Germinal center (tissue), 1 donor: ENCODE results near the gene DAGLA.
"Not testable (repeated sequence)": the region's sequence is repeated elsewhere in the genome, so short reads cannot be mapped to it uniquely, and the experiment has no call there.

Source experiments
- DNase-seq: peaks from one replicate; pipeline ENCODE4 v3.0.0; 2012; ENCODE audit warnings: mixed read lengths, low spot score

DAGLA gene

GRCh38 chr11:61666684-61667297 is 13.4 kb upstream of the DAGLA start:
- DNase-seq, result no peak

- no peak for DNase-seq
Measured at GRCh38 chr11:61667684-61668305, 12.4 kb upstream of the DAGLA start.

- DNase-seq, result no peak
Measured at GRCh38 chr11:61669417-61669816, 10.8 kb upstream of the DAGLA start.

GRCh38 chr11:61670626-61671025 is 9.6 kb upstream of the DAGLA start:
- DNase-seq, result no peak

GRCh38 chr11:61671527-61671926 is 8.7 kb upstream of the DAGLA start:
- no peak for DNase-seq

- DNase-seq, result not testable (repeated sequence)
Measured at GRCh38 chr11:61673946-61674467, 6.2 kb upstream of the DAGLA start.

- DNase-seq, result no peak
Measured at GRCh38 chr11:61675826-61676225, 4.4 kb upstream of the DAGLA start.

- DNase-seq, result no peak
Measured at GRCh38 chr11:61679296-61679695, 895 bp upstream of the DAGLA start.

- no peak for DNase-seq
Measured at GRCh38 chr11:61680622-61681221, 531 bp downstream of the DAGLA start.

- DNase-seq, result no peak
Measured at GRCh38 chr11:61682093-61682732, 2.0 kb downstream of the DAGLA start.

GRCh38 chr11:61682906-61683675 is 2.9 kb downstream of the DAGLA start:
- no peak for DNase-seq

GRCh38 chr11:61683961-61684869 is 4.0 kb downstream of the DAGLA start:
- no peak for DNase-seq

GRCh38 chr11:61684870-61685616 is 4.9 kb downstream of the DAGLA start:
- DNase-seq, result no peak

- no peak for DNase-seq
Measured at GRCh38 chr11:61685617-61685967, 5.4 kb downstream of the DAGLA start.

GRCh38 chr11:61686066-61686465 is 5.9 kb downstream of the DAGLA start:
- no peak for DNase-seq

- DNase-seq, result no peak
Measured at GRCh38 chr11:61686469-61686868, 6.3 kb downstream of the DAGLA start.

- DNase-seq, result no peak
Measured at GRCh38 chr11:61687420-61687819, 7.2 kb downstream of the DAGLA start.

GRCh38 chr11:61688365-61689163 is 8.4 kb downstream of the DAGLA start:
- no peak for DNase-seq

- no peak for DNase-seq
Measured at GRCh38 chr11:61689164-61689496, 8.9 kb downstream of the DAGLA start.
